Uterus (tissue), 2 donors: Measurements from ENCODE around the gene TRNP1.

Experiments used
- POLR2A ChIP-seq, 2 donors: fragments of 450-650 bp; IDR thresholded peaks; one replicate each; pipeline ENCODE4 v1.6.1; 2016; ENCODE audit warnings: antibody characterized with exemption in 2 of 2, mild to moderate bottlenecking in 1 of 2, moderate library complexity in 1 of 2
- TF ChIP-seq, protein P1 (sequence below), 4 experiments: fragments of 200-600 bp in 2 of 4; fragments of 450-650 bp in 2 of 4; sonication (generic) in 2 of 4; IDR thresholded peaks; one replicate each; pipeline ENCODE4 v1.5.1; 2016 to 2019; ENCODE audit warnings: antibody characterized with exemption in 4 of 4, mild to moderate bottlenecking in 2 of 4, moderate library complexity in 1 of 4

GRCh38 chr1:27021354-27022031, 28.0 kb downstream of the TRNP1 start:
- TF ChIP-seq POLR2A (IDR thresholded peaks at IDR 0.05) = no peak
- TF ChIP-seq, protein P1, sequence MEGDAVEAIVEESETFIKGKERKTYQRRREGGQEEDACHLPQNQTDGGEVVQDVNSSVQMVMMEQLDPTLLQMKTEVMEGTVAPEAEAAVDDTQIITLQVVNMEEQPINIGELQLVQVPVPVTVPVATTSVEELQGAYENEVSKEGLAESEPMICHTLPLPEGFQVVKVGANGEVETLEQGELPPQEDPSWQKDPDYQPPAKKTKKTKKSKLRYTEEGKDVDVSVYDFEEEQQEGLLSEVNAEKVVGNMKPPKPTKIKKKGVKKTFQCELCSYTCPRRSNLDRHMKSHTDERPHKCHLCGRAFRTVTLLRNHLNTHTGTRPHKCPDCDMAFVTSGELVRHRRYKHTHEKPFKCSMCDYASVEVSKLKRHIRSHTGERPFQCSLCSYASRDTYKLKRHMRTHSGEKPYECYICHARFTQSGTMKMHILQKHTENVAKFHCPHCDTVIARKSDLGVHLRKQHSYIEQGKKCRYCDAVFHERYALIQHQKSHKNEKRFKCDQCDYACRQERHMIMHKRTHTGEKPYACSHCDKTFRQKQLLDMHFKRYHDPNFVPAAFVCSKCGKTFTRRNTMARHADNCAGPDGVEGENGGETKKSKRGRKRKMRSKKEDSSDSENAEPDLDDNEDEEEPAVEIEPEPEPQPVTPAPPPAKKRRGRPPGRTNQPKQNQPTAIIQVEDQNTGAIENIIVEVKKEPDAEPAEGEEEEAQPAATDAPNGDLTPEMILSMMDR (IDR thresholded peaks at IDR 0.05) = no peak
